HEK293T (cell line): ENCODE data around the gene SH3GL3.
A peak's percentile ranks its signal among the peaks of the same experiment; 100 is the strongest.

ENCODE experiments used
- CTCF ChIA-PET: fragments of 350-600 bp; formaldehyde crosslinking; extraction: SDS; loops from one replicate; lab custom pipeline; 2021; ENCODE audit warnings: antibody characterized with exemption, inconsistent platforms; lab: Yijun Ruan, JAX
- POLR2A ChIA-PET: fragments of 350-600 bp; formaldehyde crosslinking; extraction: SDS; loops from one replicate; lab custom pipeline; 2020; ENCODE audit warnings: antibody characterized with exemption, inconsistent platforms; lab: Yijun Ruan, JAX
- DNase-seq: peaks from one replicate; pipeline ENCODE4 v3.0.0; 2012; ENCODE audit warnings: mixed read lengths; ENCODE audit errors: extremely low spot score
- ARNT ChIP-seq: fragments of 450-650 bp; IDR thresholded peaks from 2 replicates; pipeline ENCODE4 v1.6.1; 2017; ENCODE audit warnings: mild to moderate bottlenecking
- BHLHE40 ChIP-seq: fragments of 450-650 bp; IDR thresholded peaks from 2 replicates; pipeline ENCODE4 v1.6.1; 2016; ENCODE audit warnings: mild to moderate bottlenecking, moderate library complexity, borderline replicate concordance
- CTBP1 ChIP-seq: fragments of 450-650 bp; IDR thresholded peaks from 2 replicates; pipeline ENCODE4 v1.6.1; 2016; ENCODE audit warnings: borderline replicate concordance
- ELF4 ChIP-seq: fragments of 450-650 bp; IDR thresholded peaks from 2 replicates; pipeline ENCODE4 v1.6.1; 2017; ENCODE audit warnings: antibody characterized with exemption
- FOXA1 ChIP-seq: fragments of 450-650 bp; IDR thresholded peaks from 2 replicates; pipeline ENCODE4 v1.6.1; 2016; ENCODE audit warnings: mild to moderate bottlenecking
- FOXK2 ChIP-seq: fragments of 450-650 bp; IDR thresholded peaks from 2 replicates; pipeline ENCODE4 v1.6.1; 2016; ENCODE audit warnings: mild to moderate bottlenecking
- FOXM1 ChIP-seq: fragments of 450-650 bp; IDR thresholded peaks from 2 replicates; pipeline ENCODE4 v1.6.1; 2017; ENCODE audit warnings: mild to moderate bottlenecking, borderline replicate concordance
- HDGF ChIP-seq: fragments of 450-650 bp; IDR thresholded peaks from 2 replicates; pipeline ENCODE4 v1.6.1; 2017; ENCODE audit warnings: antibody characterized with exemption, borderline replicate concordance
- L3MBTL2 ChIP-seq: fragments of 450-650 bp; conservative IDR thresholded peaks from 2 replicates; pipeline ENCODE4 v1.6.1; 2016; ENCODE audit warnings: mild to moderate bottlenecking
- LEF1 ChIP-seq: fragments of 450-650 bp; IDR thresholded peaks from 2 replicates; pipeline ENCODE4 v1.6.1; 2017; ENCODE audit warnings: mild to moderate bottlenecking, borderline replicate concordance
- NFRKB ChIP-seq: fragments of 450-650 bp; IDR thresholded peaks from 2 replicates; pipeline ENCODE4 v1.6.1; 2016; ENCODE audit warnings: mild to moderate bottlenecking, moderate library complexity
- PKNOX1 ChIP-seq: fragments of 450-650 bp; IDR thresholded peaks from 2 replicates; pipeline ENCODE4 v1.6.1; 2016
- SP1 ChIP-seq: fragments of 450-650 bp; IDR thresholded peaks from 2 replicates; pipeline ENCODE4 v1.6.1; 2017
- SUZ12 ChIP-seq: fragments of 450-650 bp; IDR thresholded peaks from 2 replicates; pipeline ENCODE4 v1.6.1; 2016; ENCODE audit warnings: mild to moderate bottlenecking
- TARDBP ChIP-seq: fragments of 450-650 bp; IDR thresholded peaks from 2 replicates; pipeline ENCODE4 v1.6.1; 2016
- ZNF384 ChIP-seq: fragments of 450-650 bp; IDR thresholded peaks from 2 replicates; pipeline ENCODE4 v1.6.1; 2016

Gene SH3GL3

DNA sequence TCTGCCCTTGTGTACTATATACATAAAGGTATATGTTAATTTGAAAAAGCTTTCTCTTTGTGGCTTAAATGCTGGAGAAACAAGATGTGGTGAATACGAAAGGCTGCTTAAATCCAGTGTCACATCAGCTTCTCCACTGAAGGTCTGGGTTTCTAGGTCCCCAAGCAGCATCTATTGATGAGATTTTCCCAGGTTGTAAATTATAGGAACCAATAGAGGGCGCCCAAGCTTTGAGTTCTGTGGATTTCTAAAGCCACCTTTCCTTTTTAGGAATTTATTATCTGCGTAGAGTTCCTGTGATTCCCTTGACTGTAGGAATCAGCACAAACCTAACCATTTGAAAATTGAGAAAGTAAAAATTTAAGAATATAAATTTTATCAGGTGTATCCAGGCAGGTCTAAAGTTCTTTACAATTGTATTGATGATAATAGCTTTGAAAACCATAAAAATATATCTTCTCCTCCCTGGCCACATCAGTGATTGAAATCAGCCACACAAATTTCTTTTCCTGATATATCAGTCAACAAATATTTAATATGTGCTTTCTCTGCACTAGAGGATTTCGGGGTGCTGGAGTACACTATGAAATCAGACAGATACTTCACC lies 118.5 kb downstream of the SH3GL3 start:
- TF ChIP-seq ZNF384: no peak
- TF ChIP-seq SUZ12: no peak
- TF ChIP-seq PKNOX1: no peak
- TF ChIP-seq BHLHE40: no peak
- no peak for TF ChIP-seq L3MBTL2
- POLR2A ChIA-PET: interaction anchor here (0.8 kb wide), 1 partner anchor 119 kb away, joined by 3 read pairs; no protein-coding TSS in a partner anchor
- CTCF ChIA-PET: interaction anchor here (0.5 to 2.9 kb wide), 12 partner anchors 9 to 318 kb away, joined by 3 to 13 read pairs (median 4); partner anchors contain the start of gene SH3GL3
- DNase-seq: peak; percentile 44

DNA sequence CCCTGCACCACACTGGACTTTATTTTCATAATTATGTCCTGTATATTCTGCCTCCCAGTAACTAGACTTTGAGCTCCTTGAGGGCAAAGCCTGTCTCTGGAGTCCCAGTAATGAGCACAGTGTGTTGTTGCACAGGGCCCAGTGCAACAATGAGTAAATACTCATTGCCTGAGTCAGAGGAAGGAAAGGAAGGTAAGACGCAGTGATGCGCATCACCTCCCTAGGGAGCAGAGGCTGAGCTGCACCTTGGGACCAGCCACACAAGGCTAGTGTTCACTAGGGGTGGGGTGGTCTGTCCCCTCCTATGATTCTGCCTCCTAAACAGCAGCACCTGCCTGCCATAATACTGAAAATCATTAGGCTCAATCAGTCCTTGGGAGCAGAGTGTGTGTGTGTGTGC lies 120.2 kb downstream of the SH3GL3 start:
- no peak for DNase-seq
- CTCF ChIA-PET: interaction anchor here (1.2 to 2.9 kb wide), 4 partner anchors 120 to 468 kb away, joined by 3 to 13 read pairs (median 6); partner anchors contain the start of gene SH3GL3
- POLR2A ChIA-PET: no interaction called here
- TF ChIP-seq CTBP1: no peak
- no peak for TF ChIP-seq SUZ12

DNA sequence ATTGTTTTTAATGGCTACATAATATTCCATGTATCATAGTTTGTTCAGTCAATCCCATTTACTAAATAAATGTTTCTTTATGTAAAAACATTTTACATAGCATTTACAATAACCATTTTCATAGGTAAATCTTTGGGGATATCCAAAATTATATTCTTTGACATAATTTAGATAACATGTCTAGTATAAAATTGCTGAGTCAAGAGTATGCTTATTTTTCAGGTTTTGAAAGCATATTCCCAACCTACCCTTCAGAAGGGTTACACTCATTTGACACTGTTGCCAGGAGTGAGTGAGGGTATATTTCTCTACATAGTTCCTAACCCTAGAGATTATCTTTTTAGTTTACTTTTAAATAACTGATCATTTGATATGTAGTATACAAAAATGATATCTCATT lies 122.2 kb downstream of the SH3GL3 start:
- ChIA-PET POLR2A (no interaction called here), CTCF (interaction anchor here (0.5 to 3.4 kb wide), 3 partner anchors 10 to 129 kb away, joined by 3 to 21 read pairs (median 3); partner anchors contain the start of gene SH3GL3)
- TF ChIP-seq ZNF384: no peak
- TF ChIP-seq FOXA1: no peak
- TF ChIP-seq TARDBP: no peak
- no peak for TF ChIP-seq SP1
- no peak for DNase-seq

DNA sequence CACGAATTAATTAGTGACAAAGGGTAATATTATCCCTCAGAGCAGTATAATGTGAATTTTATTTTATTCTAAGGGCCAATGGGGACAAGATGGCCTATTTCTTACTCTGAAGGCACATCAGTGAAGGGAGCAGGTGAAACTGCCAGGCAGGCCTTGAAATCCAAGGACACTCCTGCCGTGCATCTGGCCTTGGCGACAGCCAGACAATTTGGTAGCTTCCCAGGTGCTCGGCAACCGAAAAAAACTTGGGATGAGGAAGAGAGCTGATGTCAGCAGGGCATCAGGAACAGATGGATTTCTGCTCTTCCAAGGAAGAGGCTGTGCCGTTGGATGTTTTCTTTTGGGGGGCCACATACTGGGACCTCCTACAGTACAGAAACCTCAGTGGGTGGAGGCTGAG lies 123.6 kb downstream of the SH3GL3 start:
- ChIA-PET CTCF (interaction anchor here (0.9 to 3.4 kb wide), 4 partner anchors 12 to 321 kb away, joined by 3 to 21 read pairs (median 3); no protein-coding TSS in a partner anchor), POLR2A (no interaction called here)
- TF ChIP-seq CTBP1: no peak
- TF ChIP-seq ELF4: no peak
- no peak for TF ChIP-seq FOXA1
- TF ChIP-seq HDGF: no peak
- no peak for TF ChIP-seq LEF1
- no peak for TF ChIP-seq L3MBTL2
- TF ChIP-seq NFRKB: no peak
- no peak for TF ChIP-seq TARDBP
- no peak for TF ChIP-seq ARNT
- TF ChIP-seq SUZ12: no peak
- no peak for TF ChIP-seq SP1
- TF ChIP-seq FOXK2: no peak
- TF ChIP-seq PKNOX1: no peak
- TF ChIP-seq BHLHE40: no peak
- no peak for TF ChIP-seq FOXM1
- no peak for TF ChIP-seq ZNF384
- no peak for DNase-seq

DNA sequence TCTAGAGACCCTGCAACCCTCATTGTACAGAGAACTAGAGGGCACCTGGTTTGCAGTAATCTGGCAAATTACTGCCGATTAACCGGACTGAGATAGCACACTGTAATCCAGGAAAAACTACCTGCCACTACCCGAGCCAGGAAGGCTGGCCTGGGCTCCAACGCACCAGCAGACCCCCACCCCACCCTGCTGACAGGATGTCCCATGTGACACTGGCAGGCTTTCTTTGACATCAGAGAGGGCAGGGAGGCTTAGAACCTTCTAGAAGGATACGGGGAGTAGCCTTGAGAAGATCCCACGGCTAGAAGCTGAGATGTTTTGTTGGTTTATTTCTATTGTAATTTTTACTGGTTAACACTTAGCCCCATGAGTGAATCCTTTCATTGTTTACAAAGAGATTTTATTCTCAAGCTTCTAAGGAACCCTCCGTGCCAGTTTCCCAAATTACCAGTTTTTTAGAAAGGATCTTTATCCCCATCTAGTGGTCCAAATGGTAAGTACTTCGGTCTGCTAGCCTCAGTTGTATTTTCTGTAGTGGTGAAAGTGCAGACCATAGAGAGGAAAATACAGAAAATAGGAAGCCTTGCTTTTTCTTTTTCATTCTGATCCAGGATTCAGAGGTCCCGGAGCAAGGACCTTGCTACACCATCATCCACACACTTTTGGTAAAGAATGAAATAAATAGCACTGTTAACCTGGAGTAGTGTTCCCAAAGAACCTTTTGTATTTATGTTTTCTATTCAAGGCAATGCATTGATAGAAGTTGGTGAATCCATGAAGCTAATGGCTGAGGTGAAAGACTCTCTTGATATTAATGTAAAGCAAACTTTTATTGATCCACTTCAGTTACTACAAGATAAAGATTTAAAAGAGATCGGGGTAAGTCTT lies 124.9 kb downstream of the SH3GL3 start:
- POLR2A ChIA-PET: no interaction called here
- TF ChIP-seq NFRKB (no peak), PKNOX1 (no peak), SUZ12 (no peak), FOXM1 (no peak), CTBP1 (no peak), LEF1 (no peak), HDGF (no peak), FOXK2 (no peak), TARDBP (no peak), SP1 (no peak), L3MBTL2 (no peak), ELF4 (no peak), ARNT (no peak), BHLHE40 (no peak), FOXA1 (no peak), ZNF384 (no peak)
- CTCF ChIA-PET: interaction anchor here (0.6 to 3.4 kb wide), 8 partner anchors 10 to 369 kb away, joined by 3 to 21 read pairs (median 4); no protein-coding TSS in a partner anchor
- peak; percentile 39 for DNase-seq

- no peak for DNase-seq
- ChIA-PET CTCF (interaction anchor here (1.2 to 1.8 kb wide), 2 partner anchors 9 to 138 kb away, joined by 4 to 5 read pairs; no protein-coding TSS in a partner anchor), POLR2A (no interaction called here)
- TF ChIP-seq NFRKB (no peak), FOXA1 (no peak), SUZ12 (no peak), FOXK2 (no peak), ZNF384 (no peak), HDGF (no peak), ELF4 (no peak), L3MBTL2 (no peak), BHLHE40 (no peak), TARDBP (no peak), FOXM1 (no peak), ARNT (no peak), LEF1 (no peak), PKNOX1 (no peak), SP1 (no peak), CTBP1 (no peak)
Measured at GRCh38 chr15:83574345-83574744, 127.2 kb downstream of the SH3GL3 start.
